Calu3 (cell line): ENCODE data around the gene DDX10. TPM values are rescaled to one million over a fixed set of nuclear protein-coding genes. Genes with fewer than 3 reads are reported as not detected.

Experiments used
- Bru-seq: library from RNA; stranded (reverse); fragments of 400-500 nt; gene quantifications from one replicate; lab custom pipeline; 2021; lab: Mats Ljungman, UMichigan
- BruChase-seq, 2 experiments: library from RNA; stranded (reverse); fragments of 400-500 nt; gene quantifications; one replicate each; lab custom pipeline; 2021; lab: Mats Ljungman, UMichigan
- BruUV-seq: library from RNA; stranded (reverse); fragments of 400-500 nt; replicated peaks from 2 replicates; lab custom pipeline; 2021; lab: Mats Ljungman, UMichigan
- CTCF ChIA-PET: fragments of 300-600 bp; sonication (Branson Sonifier 250); formaldehyde crosslinking; loops from one replicate; lab custom pipeline; 2022; ENCODE audit warnings: antibody characterized with exemption; lab: Charles Lee
- DNase-seq: peaks from one replicate; pipeline ENCODE4 v3.0.0; 2022
- H3K27ac Mint-ChIP-seq: one replicate; pipeline ENCODE4 v1.8.0; 2022; ENCODE audit warnings: mixed read lengths; ENCODE audit not compliant: unreplicated experiment
- H3K27me3 Mint-ChIP-seq: one replicate; pipeline ENCODE4 v1.8.0; 2022; ENCODE audit warnings: mixed read lengths; ENCODE audit not compliant: unreplicated experiment
- H3K36me3 Mint-ChIP-seq: one replicate; pipeline ENCODE4 v1.8.0; 2022; ENCODE audit warnings: mild to moderate bottlenecking, moderate library complexity, mixed read lengths; ENCODE audit not compliant: insufficient read depth, unreplicated experiment
- H3K4me1 Mint-ChIP-seq: one replicate; pipeline ENCODE4 v1.8.0; 2022; ENCODE audit warnings: mild to moderate bottlenecking, low read depth, mixed read lengths; ENCODE audit not compliant: unreplicated experiment
- H3K4me3 Mint-ChIP-seq: one replicate; pipeline ENCODE4 v1.8.0; 2022; ENCODE audit warnings: mild to moderate bottlenecking, low read depth, moderate library complexity, mixed read lengths; ENCODE audit not compliant: unreplicated experiment
- H3K9me3 Mint-ChIP-seq: one replicate; pipeline ENCODE4 v1.8.0; 2022; ENCODE audit warnings: low read depth, mixed read lengths; ENCODE audit not compliant: unreplicated experiment
- CTCF ChIP-seq: fragments of 200-600 bp; IDR thresholded peaks from one replicate; pipeline ENCODE4 v1.8.0; 2022; ENCODE audit warnings: antibody characterized with exemption; ENCODE audit not compliant: unreplicated experiment
- intact Hi-C: fragments of 100-400 bp; cut with micrococcal nuclease; formaldehyde crosslinking; loops from one replicate; pipeline ENCODE4 v1.10.0; 2022; ENCODE audit not compliant: unreplicated experiment
- long read RNA-seq: library from polyadenylated mRNA; stranded (forward); transcript quantifications from one replicate; pipeline ENCODE4 v2.0.0, GENCODE V29; 2022
- total RNA-seq: library from RNA; stranded (reverse); gene quantifications from 2 replicates; pipeline ENCODE4 v1.2.3, GENCODE V29; 2022

Gene DDX10
- total RNA-seq (31.2 and 31.7 TPM in 2 replicates), Bru-seq, nascent RNA (percentile 81 among the genes with signal in this experiment), BruChase-seq, experiment 1, labeled RNA remaining after a 6-hour chase (percentile 55 among the genes with signal in this experiment), BruChase-seq, experiment 2, labeled RNA remaining after a 2-hour chase (percentile 53 among the genes with signal in this experiment)
- long read RNA-seq, transcript DDX10-201 (18 exons, 3,264 nt) = major isoform, 22 of 29 reads
- long read RNA-seq, partial matches to known transcripts = 5 of 29 reads
- long read RNA-seq, other reads (novel, unspliced or antisense) = 2 of 29 reads

DNA sequence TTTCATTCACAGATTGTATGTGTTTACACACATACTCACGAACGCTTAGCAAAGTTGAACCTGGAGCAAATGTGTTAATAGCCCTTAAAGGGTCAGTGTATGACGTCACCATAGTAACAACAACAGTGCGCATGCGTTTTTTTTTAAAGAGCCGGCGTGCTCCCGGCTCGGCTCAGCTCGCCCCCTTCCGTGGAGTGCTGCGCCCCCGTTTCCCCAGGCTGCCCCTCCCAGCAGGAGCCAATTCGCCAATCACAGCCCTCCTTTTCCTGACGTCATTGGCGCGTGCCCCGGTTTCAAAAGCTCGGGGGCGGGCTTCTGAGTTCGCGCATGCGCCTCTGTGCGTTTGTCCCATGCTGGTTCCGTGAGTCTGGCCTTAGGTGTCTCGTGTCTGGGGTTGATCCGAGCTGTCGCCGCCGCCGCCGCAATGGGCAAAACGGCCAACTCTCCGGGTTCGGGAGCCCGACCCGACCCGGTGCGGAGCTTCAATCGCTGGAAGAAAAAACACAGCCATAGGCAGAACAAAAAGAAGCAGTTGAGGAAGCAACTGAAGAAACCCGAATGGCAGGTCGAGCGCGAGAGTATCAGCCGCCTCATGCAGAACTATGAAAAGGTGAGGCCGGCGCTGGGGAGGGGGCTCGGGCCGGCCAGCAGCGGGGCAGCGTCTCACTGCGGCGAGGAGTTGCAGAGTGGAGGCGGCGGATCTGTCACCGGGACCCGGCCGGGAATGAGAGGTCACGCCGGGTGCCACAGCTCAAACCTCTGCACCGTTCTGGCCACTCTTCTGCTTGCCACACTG is at the start of gene DDX10:
Gene DDX10 (plus strand): TSS at position 340 of the 796 bp plus-strand sequence. CDS start 85 bp downstream, at position 425.
- Mint-ChIP-seq H3K36me3 (peaks cover 23% of the 10 kb centered on the region), H3K4me3 (peak within 1 kb of the TSS; percentile 98), H3K27ac (peak within 1 kb of the TSS; percentile 98), H3K9me3 (no peaks in the 10 kb centered on the region), H3K4me1 (peaks cover 36% of the 10 kb centered on the region), H3K27me3 (no peaks in the 10 kb centered on the region)
- BruUV-seq = TSS peak; percentile 57
- intact Hi-C loops = no loop called here
- CTCF ChIA-PET = interaction anchor here (0.6 kb wide), 1 partner anchor 381 kb away, joined by 3 read pairs; no protein-coding TSS in a partner anchor
- peak; percentile 93 for DNase-seq
- TF ChIP-seq CTCF = no peak

- Mint-ChIP-seq H3K27me3 (no peaks in the 10 kb centered on the region), H3K4me1 (peaks cover 13% of the 10 kb centered on the region), H3K27ac (peak overlapping the region; percentile 39), H3K9me3 (no peaks in the 10 kb centered on the region), H3K4me3 (no peak overlapping the region), H3K36me3 (peaks cover 5% of the 10 kb centered on the region)
- BruUV-seq = no TSS peak
- CTCF ChIA-PET = no interaction called here
- intact Hi-C loops = no loop called here
- no peak for TF ChIP-seq CTCF
- peak; percentile 22 for DNase-seq
Measured at GRCh38 chr11:108616549-108616948, 48.3 kb upstream of the DDX10 start.

DNA sequence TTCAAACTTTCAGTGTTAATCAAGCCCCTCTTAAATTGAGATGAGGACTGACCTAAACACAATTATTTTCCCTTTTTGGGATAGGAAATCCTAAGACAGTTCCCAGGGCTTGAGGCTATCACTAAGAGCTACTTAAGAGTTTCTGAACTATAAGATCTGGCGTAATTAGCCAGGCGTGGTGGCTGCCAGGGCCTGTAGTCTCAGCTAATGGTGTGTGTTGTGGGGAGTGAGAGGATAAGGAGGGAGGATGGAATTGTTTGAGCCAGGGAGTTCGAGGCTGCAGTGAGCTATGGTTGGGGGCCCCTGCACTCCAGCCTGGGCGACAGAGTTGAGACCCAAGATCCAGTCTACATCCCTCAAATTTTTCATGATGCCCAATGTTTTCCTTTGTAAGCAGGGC is 47.8 kb upstream of the DDX10 start:
- Mint-ChIP-seq H3K4me1 (peaks cover 13% of the 10 kb centered on the region), H3K27me3 (no peaks in the 10 kb centered on the region), H3K27ac (peak overlapping the region; percentile 39), H3K4me3 (no peak overlapping the region), H3K36me3 (peaks cover 5% of the 10 kb centered on the region), H3K9me3 (no peaks in the 10 kb centered on the region)
- intact Hi-C loops = no loop called here
- BruUV-seq = no TSS peak
- no peak for TF ChIP-seq CTCF
- CTCF ChIA-PET = no interaction called here
- DNase-seq = no peak

- TF ChIP-seq CTCF = no peak
- BruUV-seq = no TSS peak
- Mint-ChIP-seq H3K4me3 (no peak overlapping the region), H3K27me3 (no peaks in the 10 kb centered on the region), H3K36me3 (peaks cover 5% of the 10 kb centered on the region), H3K4me1 (peaks cover 13% of the 10 kb centered on the region), H3K27ac (no peak overlapping the region), H3K9me3 (no peaks in the 10 kb centered on the region)
- intact Hi-C loops = no loop called here
- DNase-seq = no peak
- CTCF ChIA-PET = no interaction called here
Measured at GRCh38 chr11:108618529-108618928, 46.3 kb upstream of the DDX10 start.
